ENCODE results near the gene LIPI. TPM values are rescaled to one million over a fixed set of nuclear protein-coding genes. Genes with fewer than 3 reads are reported as not detected.

Gene LIPI
- total and polyA plus RNA-seq, 10 of the 15 experiments (the other 5 are each of a cell fraction or from before 2014, with no cell fraction given) = 0.05 to 0.32 (median 0.10) TPM; not detected in 5

- SMC1A ChIA-PET (ENCODE audit: uncharacterized antibody, unreplicated experiment) = interaction anchor here (1.0 to 1.7 kb wide), 3 partner anchors 143 to 1333 kb away, joined by 3 to 4 read pairs (median 4); no protein-coding TSS in a partner anchor
- Histone ChIP-seq H3K4me2 (ENCODE audit: control insufficient read depth, insufficient read depth) (no peak overlapping the region), H3K9ac (ENCODE audit: control insufficient read depth, insufficient read depth, low read length) (no peak overlapping the region), H3K9me3 (replicated peaks; ENCODE audit: control insufficient read depth, insufficient read depth, low read length) (no peaks in the 10 kb centered on the region), H3K27me3 (replicated peaks in 1 of 2; ENCODE audit: control insufficient read depth in 2 of 2, insufficient read depth in 2 of 2, low read length in 1 of 2) (no peaks in the 10 kb centered on the region; a peak in 1 of 4 replicates), H3K79me2 (ENCODE audit: control insufficient read depth, insufficient read depth, low read length) (no peaks in the 10 kb centered on the region), H4K20me1 (ENCODE audit: control insufficient read depth, insufficient read depth) (no peaks in the 10 kb centered on the region), H3K27ac (ENCODE audit: control insufficient read depth, insufficient read depth) (no peak overlapping the region), H3K4me1 (ENCODE audit: control insufficient read depth, insufficient read depth, low read length) (no peaks in the 10 kb centered on the region), H3K4me3 (no peak overlapping the region), H3K36me3 (ENCODE audit: control insufficient read depth in 2 of 2, insufficient read depth in 2 of 2, low read length in 1 of 2) (no peaks in the 10 kb centered on the region), H2AFZ (ENCODE audit: control insufficient read depth, low read depth, low read length) (no peak overlapping the region)
- no peak for DNase-seq (ENCODE audit: low read depth, low spot score)
- 0% methylated on average over 1 of the region's 1 CpG for WGBS (ENCODE audit: insufficient coverage, insufficient replicate concordance, low lambda C conversion rate, missing lambda C conversion rate)
- RAD21 ChIA-PET (ENCODE audit: unreplicated experiment) = interaction anchor here (0.9 to 1.4 kb wide), 2 partner anchors 1224 to 1233 kb away, joined by 3 read pairs; no protein-coding TSS in a partner anchor
- intact Hi-C loops (cut with micrococcal nuclease; ENCODE audit: unreplicated experiment) (loop anchor here (10.0 kb wide), 1 partner anchor 75 kb away; no protein-coding TSS in a partner anchor), in situ Hi-C loops (cut with MboI) (no loop called here)
- BruUV-seq (replicated peaks) = no TSS peak
- no peak for ATAC-seq
- FAIRE-seq = no peak
- no peak for TF ChIP-seq SMARCA5 (IDR thresholded peaks at IDR 0.05)
- no peak for TF ChIP-seq SMAD1 (IDR thresholded peaks at IDR 0.05; ENCODE audit: low read depth, partially characterized antibody)
- TF ChIP-seq BMI1 (IDR thresholded peaks at IDR 0.05; ENCODE audit: borderline replicate concordance) = no peak
- TF ChIP-seq, protein P1, sequence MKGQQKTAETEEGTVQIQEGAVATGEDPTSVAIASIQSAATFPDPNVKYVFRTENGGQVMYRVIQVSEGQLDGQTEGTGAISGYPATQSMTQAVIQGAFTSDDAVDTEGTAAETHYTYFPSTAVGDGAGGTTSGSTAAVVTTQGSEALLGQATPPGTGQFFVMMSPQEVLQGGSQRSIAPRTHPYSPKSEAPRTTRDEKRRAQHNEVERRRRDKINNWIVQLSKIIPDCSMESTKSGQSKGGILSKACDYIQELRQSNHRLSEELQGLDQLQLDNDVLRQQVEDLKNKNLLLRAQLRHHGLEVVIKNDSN (IDR thresholded peaks at IDR 0.05; ENCODE audit: borderline replicate concordance, extremely low read length, insufficient read depth, low read depth, low read length) = no peak
- no peak for TF ChIP-seq HDGF (IDR thresholded peaks at IDR 0.05)
- no peak for TF ChIP-seq FOXK2 (IDR thresholded peaks at IDR 0.05)
- no peak for TF ChIP-seq KLF5 (IDR thresholded peaks at IDR 0.05; ENCODE audit: partially characterized antibody)
- TF ChIP-seq TCF7 (IDR thresholded peaks at IDR 0.05; ENCODE audit: borderline replicate concordance) = no peak
- no peak for TF ChIP-seq POLR2A (IDR thresholded peaks at IDR 0.05; ENCODE audit: low read depth, low read length)
- TF ChIP-seq ZNF384 (IDR thresholded peaks at IDR 0.05; ENCODE audit: borderline replicate concordance, low read depth, low read length) = no peak
- no peak for TF ChIP-seq NFIC (IDR thresholded peaks at IDR 0.05; ENCODE audit: low read depth, low read length)
- TF ChIP-seq HDAC2 (IDR thresholded peaks at IDR 0.05) = no peak
- TF ChIP-seq MXI1 (IDR thresholded peaks at IDR 0.05; ENCODE audit: low read depth, low read length) = no peak
- no peak for TF ChIP-seq EZH2 (IDR thresholded peaks at IDR 0.05; ENCODE audit: borderline replicate concordance, control insufficient read depth, low read depth, low read length)
- CTCF ChIA-PET = interaction anchor here (0.6 to 2.5 kb wide), 14 partner anchors 9 to 1566 kb away, joined by 3 to 7 read pairs (median 4); no protein-coding TSS in a partner anchor
- POLR2A ChIA-PET = no interaction called here
Measured at GRCh38 chr21:14260174-14260764, 49.5 kb upstream of the LIPI start.
